Measurements from ENCODE around the gene SPRED1.

DNA sequence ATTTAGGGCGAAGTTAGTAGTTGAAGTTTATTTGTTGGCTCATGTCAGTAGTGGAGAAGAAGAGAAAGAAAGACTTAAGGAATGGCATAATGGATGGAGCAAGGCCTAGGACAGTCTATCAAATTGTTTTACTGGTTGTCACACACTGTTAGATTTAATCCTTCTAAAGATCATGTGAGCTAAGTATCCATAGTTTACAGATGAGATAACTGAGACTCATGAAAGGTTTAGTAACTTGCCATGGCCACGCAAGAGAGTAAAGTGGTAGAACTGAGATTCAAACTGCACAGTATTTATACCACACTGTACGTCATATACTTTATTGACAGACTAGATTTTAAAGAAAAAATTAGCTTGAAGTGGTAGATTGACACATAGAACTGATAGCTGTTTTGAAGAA, 11.4 kb downstream of the SPRED1 start:
- TF ChIP-seq EP300 (IDR thresholded peaks at IDR 0.05), result no peak
- TF ChIP-seq, protein P1, sequence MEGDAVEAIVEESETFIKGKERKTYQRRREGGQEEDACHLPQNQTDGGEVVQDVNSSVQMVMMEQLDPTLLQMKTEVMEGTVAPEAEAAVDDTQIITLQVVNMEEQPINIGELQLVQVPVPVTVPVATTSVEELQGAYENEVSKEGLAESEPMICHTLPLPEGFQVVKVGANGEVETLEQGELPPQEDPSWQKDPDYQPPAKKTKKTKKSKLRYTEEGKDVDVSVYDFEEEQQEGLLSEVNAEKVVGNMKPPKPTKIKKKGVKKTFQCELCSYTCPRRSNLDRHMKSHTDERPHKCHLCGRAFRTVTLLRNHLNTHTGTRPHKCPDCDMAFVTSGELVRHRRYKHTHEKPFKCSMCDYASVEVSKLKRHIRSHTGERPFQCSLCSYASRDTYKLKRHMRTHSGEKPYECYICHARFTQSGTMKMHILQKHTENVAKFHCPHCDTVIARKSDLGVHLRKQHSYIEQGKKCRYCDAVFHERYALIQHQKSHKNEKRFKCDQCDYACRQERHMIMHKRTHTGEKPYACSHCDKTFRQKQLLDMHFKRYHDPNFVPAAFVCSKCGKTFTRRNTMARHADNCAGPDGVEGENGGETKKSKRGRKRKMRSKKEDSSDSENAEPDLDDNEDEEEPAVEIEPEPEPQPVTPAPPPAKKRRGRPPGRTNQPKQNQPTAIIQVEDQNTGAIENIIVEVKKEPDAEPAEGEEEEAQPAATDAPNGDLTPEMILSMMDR (IDR thresholded peaks at IDR 0.05), result no peak
- no peak for TF ChIP-seq POLR2A (IDR thresholded peaks at IDR 0.05)
